ENCODE data around the gene DIRAS2.

Gene DIRAS2

GRCh38 chr9:90580576-90580975 lies 62.0 kb downstream of the DIRAS2 start:
- DNase-seq = no peak
- TF ChIP-seq GATA1 (IDR thresholded peaks at IDR 0.05; ENCODE audit: low read depth, low read length) = no peak
- TF ChIP-seq POLR2A (IDR thresholded peaks at IDR 0.05; ENCODE audit: low read length) = no peak

- TF ChIP-seq POLR2A (IDR thresholded peaks at IDR 0.05; ENCODE audit: low read length) (no peak), GATA1 (IDR thresholded peaks at IDR 0.05; ENCODE audit: low read depth, low read length) (no peak)
These were observed 63.4 kb downstream of the DIRAS2 start for GRCh38 chr9:90579181-90579580.

GRCh38 chr9:90578126-90578815 lies 64.4 kb downstream of the DIRAS2 start:
- no peak for DNase-seq
- TF ChIP-seq POLR2A (IDR thresholded peaks at IDR 0.05; ENCODE audit: low read length) (no peak), GATA1 (IDR thresholded peaks at IDR 0.05; ENCODE audit: low read depth, low read length) (no peak)

More at GRCh38 chr9:90579181-90579580, 63.4 kb downstream of the DIRAS2 start:
- no peak for DNase-seq

- TF ChIP-seq POLR2A (IDR thresholded peaks at IDR 0.05; ENCODE audit: low read length) (no peak), GATA1 (IDR thresholded peaks at IDR 0.05; ENCODE audit: low read depth, low read length) (no peak)
- DNase-seq = no peak
These were observed 73.1 kb downstream of the DIRAS2 start for GRCh38 chr9:90569511-90569910.

GRCh38 chr9:90568667-90569066 lies 74.0 kb downstream of the DIRAS2 start:
- no peak for DNase-seq
- TF ChIP-seq GATA1 (IDR thresholded peaks at IDR 0.05; ENCODE audit: low read depth, low read length) = no peak
- TF ChIP-seq POLR2A (IDR thresholded peaks at IDR 0.05; ENCODE audit: low read length) = no peak

GRCh38 chr9:90562229-90562628 lies 80.4 kb downstream of the DIRAS2 start:
- no peak for TF ChIP-seq GATA1 (IDR thresholded peaks at IDR 0.05; ENCODE audit: low read depth, low read length)
- no peak for TF ChIP-seq POLR2A (IDR thresholded peaks at IDR 0.05; ENCODE audit: low read length)
- no peak for DNase-seq

Measured in erythroblast (primary cell).